Measurements from ENCODE around the gene KIAA0408.

The KIAA0408 gene

GRCh38 chr6:127452803-127453202, 6.4 kb downstream of the KIAA0408 start:
- no peak for TF ChIP-seq CTCF (IDR thresholded peaks at IDR 0.05; ENCODE audit: control extremely low read depth, extremely low read depth, low read depth, missing control alignments)
- CTCF ChIA-PET: interaction anchor here (1.0 to 1.2 kb wide), 2 partner anchors 14 to 62 kb away, joined by 3 to 4 read pairs; no protein-coding TSS in a partner anchor
- DNase-seq (ENCODE audit: extremely low spot score): no peak
- POLR2A ChIA-PET: no interaction called here

GRCh38 chr6:127451388-127451787, 7.8 kb downstream of the KIAA0408 start:
- no peak for TF ChIP-seq CTCF (IDR thresholded peaks at IDR 0.05; ENCODE audit: control extremely low read depth, extremely low read depth, low read depth, missing control alignments)
- CTCF ChIA-PET: no interaction called here

GRCh38 chr6:127447780-127448179, 11.4 kb downstream of the KIAA0408 start:
- no peak for DNase-seq (ENCODE audit: extremely low spot score)
- TF ChIP-seq CTCF (IDR thresholded peaks at IDR 0.05; ENCODE audit: control extremely low read depth, extremely low read depth, low read depth, missing control alignments): no peak
- CTCF ChIA-PET: interaction anchor here (1.0 to 1.7 kb wide), 4 partner anchors 11 to 69 kb away, joined by 3 to 5 read pairs (median 3); partner anchors contain the start of gene KIAA0408
- POLR2A ChIA-PET: no interaction called here

More at GRCh38 chr6:127451388-127451787, 7.8 kb downstream of the KIAA0408 start:
- POLR2A ChIA-PET: no interaction called here
- DNase-seq (ENCODE audit: extremely low spot score): no peak

GRCh38 chr6:127446356-127446755, 12.8 kb downstream of the KIAA0408 start:
- no peak for DNase-seq (ENCODE audit: extremely low spot score)
- POLR2A ChIA-PET: no interaction called here
- no peak for TF ChIP-seq CTCF (IDR thresholded peaks at IDR 0.05; ENCODE audit: control extremely low read depth, extremely low read depth, low read depth, missing control alignments)
- CTCF ChIA-PET: interaction anchor here (0.9 kb wide), 1 partner anchor 13 kb away, joined by 3 read pairs; the partner anchor contains the start of gene KIAA0408

GRCh38 chr6:127441881-127442280, 17.3 kb downstream of the KIAA0408 start:
- CTCF ChIA-PET: no interaction called here
- POLR2A ChIA-PET: no interaction called here
- no peak for TF ChIP-seq CTCF (IDR thresholded peaks at IDR 0.05; ENCODE audit: control extremely low read depth, extremely low read depth, low read depth, missing control alignments)
- no peak for DNase-seq (ENCODE audit: extremely low spot score)

- CTCF ChIA-PET: no interaction called here
- no peak for DNase-seq (ENCODE audit: extremely low spot score)
- POLR2A ChIA-PET: no interaction called here
- no peak for TF ChIP-seq CTCF (IDR thresholded peaks at IDR 0.05; ENCODE audit: control extremely low read depth, extremely low read depth, low read depth, missing control alignments)
These were observed 19.5 kb downstream of the KIAA0408 start for GRCh38 chr6:127439718-127440117.
